ENCODE measurements around the gene CADM1.

GRCh38 chr11:115255006-115255762 lies 249.0 kb downstream of the CADM1 start:
- no peak for TF ChIP-seq POLR2A (IDR thresholded peaks at IDR 0.05)
- TF ChIP-seq POLR2AphosphoS5 (IDR thresholded peaks at IDR 0.05) = no peak
